ENCODE measurements around the gene SLU7.

SLU7 gene

DNA sequence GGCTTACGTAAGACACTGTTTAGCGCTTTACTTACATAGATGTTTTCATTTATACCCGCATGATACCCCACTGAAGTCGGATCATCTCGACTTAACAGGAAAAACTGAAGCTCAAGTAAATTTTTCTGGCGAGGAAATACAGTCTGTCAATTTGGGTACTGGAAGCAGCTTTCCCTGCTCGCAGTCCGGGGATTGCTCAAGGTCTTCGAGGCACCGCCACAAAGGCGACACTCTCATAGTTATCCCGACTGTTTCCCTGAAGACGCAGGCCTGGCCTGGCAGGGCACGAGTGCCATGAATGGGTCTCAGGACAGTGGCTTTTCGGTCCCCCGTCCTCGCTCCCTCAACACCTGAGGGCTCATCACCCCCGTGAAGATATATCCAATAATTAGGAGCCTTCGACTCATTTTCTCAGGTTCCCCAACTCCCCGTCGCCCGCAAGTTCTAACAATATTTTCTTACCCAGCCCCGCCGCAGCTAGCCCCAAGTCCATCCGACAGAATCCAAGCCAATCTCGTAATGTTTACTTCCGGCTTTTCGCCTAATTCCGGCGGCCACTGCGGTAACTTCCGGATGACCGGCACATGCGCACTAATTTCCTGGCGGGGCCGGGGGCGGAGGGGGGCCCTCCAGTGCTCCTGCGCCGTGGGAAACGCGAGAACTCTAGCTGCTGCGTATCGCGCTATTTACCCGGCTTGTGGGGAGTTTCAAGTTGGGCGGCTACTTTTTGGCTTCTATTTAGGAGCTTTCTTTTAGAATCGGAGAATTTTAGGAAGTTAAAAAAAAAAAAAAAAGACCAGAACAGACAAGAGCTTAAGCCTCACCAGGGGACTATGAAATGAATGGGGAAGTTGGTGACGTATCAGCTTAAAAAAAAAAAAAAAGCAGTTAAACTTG lies at the start of gene SLU7:
TSS of gene SLU7 (minus strand) at position 521 of the 897 bp plus-strand sequence. CDS start 3,787 bp downstream, outside the sequence.
- peak within 1 kb of the TSS; percentile 70 to 90 (median 81) for H3K4me3 ChIP-seq
- peak within 1 kb of the TSS; percentile 27 to 91 (median 87) for H3K27ac ChIP-seq

DNA sequence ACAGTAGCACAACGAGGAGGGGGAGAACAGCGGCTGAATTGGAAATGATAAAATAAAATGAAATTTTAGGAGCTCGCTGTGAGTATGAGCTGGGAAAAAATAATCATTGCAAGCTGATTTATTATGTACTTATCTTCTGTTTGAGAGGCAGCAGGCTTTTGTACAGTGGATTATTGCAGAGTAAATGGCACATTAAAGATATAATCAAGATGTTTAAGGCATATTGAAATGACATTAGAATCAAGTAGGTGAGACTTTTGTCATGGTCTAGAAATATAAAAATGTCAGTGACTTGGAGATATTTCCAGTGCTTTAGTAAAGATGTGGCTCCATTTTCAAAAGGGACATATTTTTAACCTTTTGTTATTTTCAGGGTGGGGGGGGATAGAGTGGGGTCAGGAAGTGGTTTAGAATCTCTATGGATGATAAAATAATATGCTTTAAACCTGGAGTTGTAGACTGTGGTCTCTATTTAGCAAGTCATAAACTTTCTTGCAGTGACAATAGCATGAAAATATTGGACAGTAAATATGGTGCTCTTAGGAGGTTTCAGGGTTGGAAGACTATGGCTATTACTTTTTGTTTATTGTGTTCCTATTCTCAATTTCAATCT lies 49.6 kb upstream of the SLU7 start:
- H3K27ac ChIP-seq = peak overlapping the region in 20 of 21 experiments; percentile 25 to 91 (median 76)
- H3K4me3 ChIP-seq = peak overlapping the region; percentile 25 to 43 (median 36)

DNA sequence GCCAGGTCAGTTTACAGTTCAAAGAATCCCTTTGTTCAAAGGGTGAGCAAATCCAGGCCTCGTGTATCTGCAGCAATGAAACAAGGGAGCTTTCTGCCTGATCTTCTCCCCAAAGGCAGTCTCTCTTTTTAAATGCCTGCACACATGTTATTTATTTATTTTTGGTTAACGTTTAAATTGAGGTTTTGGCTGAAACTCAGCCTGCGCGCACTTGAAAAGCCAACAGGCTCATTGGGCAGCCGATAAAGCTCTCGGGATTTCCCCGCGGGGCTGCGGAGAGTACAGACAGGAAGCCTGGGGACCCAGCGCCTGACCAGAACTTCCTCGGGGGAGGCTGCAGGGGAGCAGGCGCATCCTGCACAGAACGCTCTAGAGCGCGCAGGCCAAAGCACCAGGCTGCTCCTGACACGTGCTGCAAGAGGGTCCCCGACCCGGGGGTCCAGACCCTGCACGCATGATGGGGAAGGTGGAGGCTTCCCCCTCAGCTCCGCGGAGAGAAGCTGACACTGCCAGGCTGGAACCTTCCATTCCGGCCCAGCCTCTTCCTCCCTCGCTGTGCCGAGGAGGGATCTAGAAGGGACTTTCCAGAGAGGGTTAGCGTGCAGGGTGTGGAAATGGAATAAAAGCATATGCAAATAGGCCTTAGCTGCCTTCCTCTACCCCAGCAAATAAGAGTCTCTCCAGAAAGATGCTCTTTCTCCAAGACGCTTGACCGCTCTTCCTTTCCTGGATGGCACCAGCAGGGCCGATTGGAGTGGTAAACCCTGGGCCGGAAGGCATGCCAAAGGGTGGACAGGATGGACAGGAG lies 48.9 kb upstream of the SLU7 start:
- peak overlapping the region; percentile 8 to 43 (median 36) for H3K4me3 ChIP-seq

DNA sequence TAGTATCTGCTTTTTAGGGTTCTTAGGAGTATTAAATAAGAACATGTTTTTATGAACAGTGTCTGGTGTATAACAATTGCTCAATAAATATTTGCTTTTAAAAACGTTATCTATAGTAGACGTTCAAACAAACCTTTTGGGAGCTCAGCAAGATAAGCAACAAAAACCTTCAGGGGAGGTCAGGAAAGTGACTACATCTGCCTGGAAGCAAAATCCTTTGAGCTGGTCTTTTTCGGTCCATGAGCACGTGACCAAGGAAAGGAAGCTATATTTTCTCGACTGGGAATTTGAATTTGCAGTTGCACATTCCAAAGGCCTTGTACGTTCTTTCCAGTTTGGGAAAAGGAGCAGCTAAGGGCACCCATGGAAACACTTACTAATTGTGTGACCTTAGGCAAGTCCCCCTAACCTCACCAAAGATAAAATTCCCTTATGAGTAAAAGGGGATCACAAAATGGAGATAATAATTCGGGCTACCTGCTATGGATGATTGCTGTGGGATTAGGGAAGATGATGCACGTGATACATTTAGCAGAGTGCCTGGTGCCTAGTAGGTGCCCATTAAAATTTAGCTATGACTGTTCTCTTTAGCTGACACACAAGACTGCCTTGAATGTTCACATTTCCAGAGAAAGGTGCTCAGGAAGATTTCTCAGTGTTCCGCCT lies 48.1 kb upstream of the SLU7 start:
- Histone ChIP-seq H3K4me3 (peak overlapping the region in 5 of 7 experiments; percentile 8 to 43 (median 36)), H3K27ac (peak overlapping the region in 18 of 21 experiments; percentile 4 to 91 (median 77))

More for the DNA sequence above, 48.9 kb upstream of the SLU7 start:
- peak overlapping the region in 20 of 21 experiments; percentile 25 to 91 (median 76) for H3K27ac ChIP-seq

DNA sequence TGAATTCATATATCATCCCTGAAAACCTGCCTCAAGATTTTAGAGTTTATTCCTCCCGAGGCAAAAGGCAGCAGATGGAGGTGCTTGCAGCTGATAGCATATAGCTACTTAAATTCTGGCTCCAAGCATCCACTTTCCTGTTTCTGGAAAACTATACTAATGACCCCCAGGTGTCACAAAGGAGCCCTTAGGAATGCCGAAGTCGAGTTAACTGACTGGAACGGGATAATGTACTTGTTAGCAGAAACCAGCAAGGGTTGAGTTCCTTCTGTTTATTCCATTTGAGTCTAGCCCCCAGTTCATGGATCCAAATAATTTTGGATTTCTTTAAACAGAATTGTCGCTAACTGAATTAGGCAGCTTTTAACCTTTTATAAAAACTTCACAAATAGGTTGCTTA lies 47.2 kb upstream of the SLU7 start:
- Histone ChIP-seq H3K27ac (peak overlapping the region in 4 of 21 experiments; percentile 20 to 86 (median 71)), H3K4me3 (no peak overlapping the region)

DNA sequence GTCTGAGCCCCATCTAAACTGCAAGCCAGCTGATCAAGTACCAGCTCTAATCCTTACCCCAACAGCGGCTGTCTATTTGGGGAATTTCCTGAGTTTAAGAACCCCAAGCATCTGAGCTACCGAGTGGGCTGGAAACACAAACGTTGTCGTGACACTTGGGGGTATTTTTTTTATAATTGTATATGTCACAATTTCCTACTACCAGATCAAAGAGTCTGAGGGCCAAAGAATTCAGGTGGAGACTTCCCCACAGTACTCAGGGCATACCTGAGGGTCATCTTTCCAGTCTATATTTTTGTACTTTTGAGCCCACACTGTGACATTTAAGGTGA lies 45.6 kb upstream of the SLU7 start:
- H3K27ac ChIP-seq = peak overlapping the region in 3 of 21 experiments; percentile 11 to 41 (median 24)
- no peak overlapping the region for H3K4me3 ChIP-seq

DNA sequence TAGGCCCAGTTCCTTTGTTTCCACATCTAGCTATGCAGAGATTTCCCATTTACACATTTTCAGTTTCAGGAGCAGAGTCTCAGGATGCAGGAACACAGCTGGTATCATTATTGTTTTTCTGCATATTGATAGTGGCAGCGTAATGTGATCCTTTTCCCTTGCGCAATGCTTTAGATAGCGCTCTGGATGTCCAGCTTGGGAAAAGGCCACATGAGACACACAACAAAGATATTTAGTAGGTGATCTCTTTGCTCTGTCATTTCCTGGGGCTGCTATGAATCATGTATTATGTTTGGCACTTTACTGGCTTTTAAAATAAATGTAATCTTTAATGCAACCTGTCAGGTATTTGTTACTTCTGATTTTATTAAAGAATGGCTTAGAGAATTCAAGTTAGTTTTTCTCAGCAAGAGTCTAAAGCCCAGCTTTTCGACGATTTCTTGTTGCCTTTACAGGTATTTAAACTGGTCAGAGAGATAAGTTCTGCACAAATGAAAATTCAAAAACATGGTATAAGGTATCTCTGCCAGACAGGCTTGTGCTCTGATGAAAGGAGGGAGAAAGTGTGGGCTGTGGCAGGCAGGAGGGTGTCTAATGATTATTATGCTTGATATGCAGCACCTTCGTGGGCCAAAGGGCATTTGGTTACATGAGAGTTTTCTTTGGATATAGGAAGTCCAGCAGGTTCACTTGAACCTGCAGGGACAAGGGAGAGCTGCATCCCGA lies 45.0 kb upstream of the SLU7 start:
- Histone ChIP-seq H3K4me3 (no peak overlapping the region), H3K27ac (peak overlapping the region in 3 of 21 experiments; percentile 11 to 41 (median 24))

DNA sequence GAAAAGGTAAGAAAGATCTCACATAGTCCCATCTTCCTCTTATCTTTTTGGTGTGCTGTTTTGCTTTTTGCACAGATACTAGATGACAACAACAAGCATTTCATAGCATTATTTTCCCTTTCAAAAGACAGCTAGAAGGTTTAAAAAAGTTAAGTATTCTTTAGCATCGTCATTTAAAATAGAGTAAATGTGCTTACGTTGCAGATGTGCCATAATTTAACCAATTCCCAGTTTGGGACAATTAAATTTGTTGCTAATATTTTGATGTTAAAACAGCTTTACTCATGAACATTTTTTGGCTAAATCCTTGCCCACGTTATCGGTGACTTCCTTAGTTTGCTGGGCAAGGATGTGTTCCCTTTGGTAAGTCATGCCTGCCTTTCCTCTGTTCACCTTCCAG lies 44.3 kb upstream of the SLU7 start:
- H3K27ac ChIP-seq = no peak overlapping the region
- no peak overlapping the region for H3K4me3 ChIP-seq

DNA sequence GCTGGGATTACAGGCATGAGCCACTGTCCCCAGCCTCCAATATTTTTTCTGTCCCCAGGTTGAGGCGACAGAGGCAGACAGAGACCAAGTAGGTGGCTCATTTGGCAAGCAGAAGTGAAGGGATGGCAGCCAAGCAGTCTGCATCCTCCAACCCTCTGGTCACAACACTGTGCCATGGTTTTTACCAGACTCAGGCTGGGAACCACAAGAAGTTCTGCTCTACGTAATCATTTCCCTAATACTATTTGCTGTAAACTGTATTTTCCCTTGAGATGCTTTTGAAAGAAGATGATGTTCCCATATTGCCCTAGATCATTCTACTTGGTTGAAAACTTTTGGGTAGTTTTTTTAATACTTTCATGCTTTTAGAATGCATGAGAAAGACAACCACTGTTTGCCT lies 43.3 kb upstream of the SLU7 start:
- H3K27ac ChIP-seq = peak overlapping the region in 2 of 21 experiments; percentile 3
- H3K4me3 ChIP-seq = no peak overlapping the region

DNA sequence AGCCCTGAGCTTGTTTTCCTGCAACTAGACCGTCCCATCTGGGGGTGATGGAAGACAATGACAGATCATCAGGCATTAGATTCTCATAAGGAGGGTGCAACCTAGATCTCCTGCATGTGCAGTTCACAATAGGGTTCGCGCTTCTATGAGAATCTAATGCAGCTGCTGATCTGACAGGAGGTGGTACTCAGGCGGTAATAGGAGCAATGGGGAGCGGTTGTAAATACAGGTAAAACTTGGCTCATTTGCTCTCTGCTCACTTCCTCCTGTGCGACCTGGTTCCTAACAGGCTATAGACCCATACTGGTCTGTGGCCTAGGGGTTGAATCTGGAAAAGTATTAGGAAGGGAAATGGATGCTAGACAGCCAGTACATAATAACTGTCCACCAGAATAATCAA lies 42.5 kb upstream of the SLU7 start:
- H3K27ac ChIP-seq = no peak overlapping the region

DNA sequence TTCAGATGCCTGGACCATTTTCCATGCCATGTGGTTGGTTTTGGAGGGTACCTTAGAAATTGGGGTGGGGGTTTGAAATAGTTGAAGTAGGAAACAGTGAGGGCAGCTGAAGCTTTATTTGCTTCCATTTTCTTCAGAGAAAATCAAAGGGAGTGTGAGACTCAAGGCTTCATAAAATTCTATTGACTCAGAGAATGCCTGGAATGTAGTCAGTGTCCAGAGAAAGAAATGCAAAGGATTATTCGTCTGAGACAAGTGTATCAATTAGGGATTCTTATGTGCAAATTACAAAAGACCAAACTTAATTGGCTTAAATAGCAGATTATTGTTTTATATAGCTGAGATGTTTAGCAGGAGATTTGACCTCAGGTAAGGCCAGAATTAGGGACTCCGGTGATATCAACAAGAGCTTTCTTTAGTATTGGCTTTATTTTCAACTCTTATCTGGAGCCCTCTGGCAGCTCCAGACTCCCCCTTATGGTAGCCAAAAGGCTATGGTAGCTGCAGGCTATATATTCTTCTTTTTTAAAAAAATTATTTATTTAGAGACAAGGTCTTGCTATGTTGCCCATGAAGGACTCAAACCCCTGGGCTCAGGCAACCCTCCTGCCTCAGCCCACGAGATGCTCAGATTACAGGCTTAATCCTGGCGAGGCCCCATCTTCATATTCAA lies 41.6 kb upstream of the SLU7 start:
- Histone ChIP-seq H3K27ac (no peak overlapping the region), H3K4me3 (no peak overlapping the region)

More for the DNA sequence above, 42.5 kb upstream of the SLU7 start:
- H3K4me3 ChIP-seq = no peak overlapping the region

DNA sequence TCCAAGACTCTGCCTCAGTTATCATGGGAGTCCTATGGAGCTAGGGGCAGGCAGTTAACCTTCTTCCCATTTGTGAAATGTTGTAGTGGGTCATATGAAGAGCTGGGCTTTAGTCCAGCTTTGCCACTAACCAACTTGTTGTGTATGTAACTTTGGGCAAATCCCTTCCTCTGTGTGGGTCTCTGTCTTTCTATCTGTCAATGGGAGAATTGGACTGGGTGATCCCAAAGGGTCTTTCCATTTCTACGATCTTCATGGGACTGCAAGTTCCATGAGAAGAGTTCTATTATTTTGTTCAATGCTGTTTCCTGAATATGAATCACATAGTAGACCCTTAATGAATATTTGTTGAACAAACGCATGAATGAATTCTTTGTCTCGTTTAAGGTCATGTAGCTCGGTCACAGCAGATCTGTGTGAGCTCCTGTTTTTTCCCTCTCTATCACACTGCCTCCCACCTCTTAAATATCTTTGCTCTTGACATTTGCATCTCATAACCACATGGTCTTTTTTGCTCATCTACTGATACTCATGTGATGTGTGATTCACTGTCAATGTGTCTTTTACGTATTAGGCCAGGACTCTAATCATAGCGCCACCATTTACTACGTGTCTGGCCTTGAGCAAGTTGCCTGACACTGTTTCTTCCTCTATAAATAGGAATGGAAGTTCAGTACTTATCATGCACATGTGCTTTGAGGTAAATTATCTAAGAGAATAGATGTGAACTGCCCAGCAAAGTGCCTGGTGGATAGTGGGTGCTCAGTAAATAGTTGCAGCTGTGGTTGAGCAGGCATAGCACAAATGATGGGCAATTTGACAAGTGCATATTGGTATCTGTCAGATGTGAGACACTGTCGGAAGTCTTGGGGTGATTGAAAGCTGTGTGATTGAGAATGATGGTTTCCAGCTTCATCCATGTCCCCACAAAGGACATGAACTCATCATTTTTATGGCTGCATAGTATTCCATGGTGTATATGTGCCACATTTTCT lies 40.2 kb upstream of the SLU7 start:
- H3K4me3 ChIP-seq = no peak overlapping the region
- H3K27ac ChIP-seq = no peak overlapping the region

DNA sequence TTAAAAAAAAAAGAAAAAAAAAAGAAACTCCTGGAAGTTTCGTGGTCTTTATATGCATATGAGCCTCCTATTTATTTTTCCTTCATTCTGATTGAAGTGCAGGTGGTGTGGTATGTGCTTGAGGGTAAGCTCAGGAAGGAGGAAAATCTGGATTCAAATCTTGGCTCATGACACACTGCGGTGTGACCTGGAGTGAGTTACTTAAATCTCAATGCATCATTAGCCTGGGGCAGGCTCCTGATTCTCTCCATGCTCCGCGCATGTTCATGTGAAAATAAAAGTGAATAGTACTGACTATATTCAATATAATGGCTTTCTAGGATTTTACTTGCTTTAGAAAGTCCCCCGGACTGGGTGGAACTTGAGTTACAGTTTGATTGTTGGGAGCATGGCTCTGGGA lies 38.4 kb upstream of the SLU7 start:
- Histone ChIP-seq H3K4me3 (no peak overlapping the region), H3K27ac (no peak overlapping the region)

DNA sequence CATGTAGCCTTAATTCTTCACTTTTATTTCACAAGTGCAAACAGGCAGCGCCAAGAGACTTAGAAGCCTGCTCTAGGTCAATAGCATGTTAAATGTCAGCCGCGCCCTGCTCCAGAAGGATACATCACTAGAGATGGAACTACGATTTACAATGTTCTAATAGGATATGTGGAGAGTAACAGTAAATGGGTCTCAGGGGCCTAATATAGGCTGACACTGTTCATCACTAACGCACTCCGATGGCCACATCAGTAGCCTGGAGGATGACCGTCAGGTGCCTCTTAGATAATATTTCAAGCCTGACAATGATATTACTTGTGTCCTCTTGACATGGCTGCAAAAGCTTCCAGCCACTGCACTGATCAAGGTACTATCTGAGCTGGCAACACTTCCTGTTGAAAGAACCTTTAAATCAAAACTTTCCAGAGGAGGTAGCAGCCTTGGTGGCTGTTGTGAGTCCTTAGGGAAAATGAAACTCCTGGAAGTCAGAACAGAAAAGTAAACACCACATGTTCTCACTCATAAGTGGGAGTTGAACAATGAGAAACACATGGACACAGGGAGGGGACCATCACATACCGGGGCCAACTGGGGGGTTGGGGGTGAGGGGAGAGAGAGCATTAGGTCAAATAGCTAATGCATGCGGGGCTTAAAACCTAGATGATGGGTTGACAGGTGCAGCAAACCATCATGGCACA lies 37.7 kb upstream of the SLU7 start:
- Histone ChIP-seq H3K4me3 (no peak overlapping the region), H3K27ac (no peak overlapping the region)

DNA sequence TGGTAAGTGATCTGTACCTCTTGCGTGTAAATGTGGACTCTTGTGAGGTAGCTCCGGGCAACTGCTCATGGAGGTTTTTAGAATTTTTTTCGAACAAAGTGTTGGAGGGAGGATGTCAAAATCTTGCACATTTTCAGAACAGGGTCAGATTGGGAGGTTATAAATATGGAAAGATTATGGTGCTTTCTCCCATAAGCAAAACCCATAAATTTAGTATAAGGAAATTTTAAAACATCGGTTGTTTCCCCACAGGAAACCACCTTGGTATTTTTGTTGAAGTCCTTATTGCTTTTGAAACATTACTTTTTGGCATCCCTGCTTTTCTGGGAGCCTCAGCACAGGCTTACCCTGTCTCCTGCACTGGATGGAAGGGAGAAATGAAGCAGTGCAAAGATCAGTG lies 36.7 kb upstream of the SLU7 start:
- no peak overlapping the region for H3K4me3 ChIP-seq
- H3K27ac ChIP-seq = no peak overlapping the region

DNA sequence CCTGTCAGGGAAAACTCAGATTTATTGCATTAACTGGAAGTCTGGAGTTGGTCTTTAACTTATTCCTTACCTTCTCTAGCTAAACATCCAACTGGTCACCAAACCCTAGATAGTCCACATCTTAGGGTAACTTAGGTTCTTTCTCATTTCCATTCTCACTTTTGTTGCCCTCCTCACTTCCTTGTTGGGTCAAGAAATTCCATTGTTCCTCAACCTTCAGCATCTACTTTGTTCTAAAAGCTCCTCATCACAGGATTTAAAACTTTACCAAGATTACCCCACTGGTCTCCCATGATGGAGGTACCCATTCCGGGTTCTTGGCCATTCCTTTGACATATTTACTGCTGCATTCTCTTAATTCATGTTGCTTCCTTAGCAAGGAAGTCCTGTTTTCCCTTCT lies 34.9 kb upstream of the SLU7 start:
- H3K4me3 ChIP-seq = no peak overlapping the region
- no peak overlapping the region for H3K27ac ChIP-seq

DNA sequence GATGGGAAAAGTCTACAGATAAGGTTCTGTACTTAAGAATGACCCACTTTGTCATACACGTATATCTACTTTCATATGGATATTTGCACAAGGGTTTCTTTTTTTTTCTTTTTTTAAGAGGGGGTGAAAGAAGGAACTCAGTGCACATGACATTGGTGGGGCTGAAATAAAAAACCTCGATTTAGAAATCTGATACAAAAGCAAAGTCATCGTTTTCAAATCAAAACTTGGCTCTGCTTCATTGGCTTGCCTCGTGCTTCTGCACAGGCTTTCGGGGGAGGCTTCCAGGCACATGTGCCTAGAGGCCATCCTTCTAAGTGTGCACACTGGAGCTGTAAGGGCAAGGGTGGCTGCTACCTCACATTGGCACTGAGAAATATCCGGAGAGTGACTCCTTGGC lies 33.9 kb upstream of the SLU7 start:
- no peak overlapping the region for H3K27ac ChIP-seq
- H3K4me3 ChIP-seq = no peak overlapping the region

Data from skin epidermis (tissue), 12 donors.